ENCODE results near the gene IGFL3.
"Not testable (repeated sequence)": the region's sequence is repeated elsewhere in the genome, so short reads cannot be mapped to it uniquely, and the experiment has no call there.

The IGFL3 gene

GRCh38 chr19:46125447-46125846, 959 bp upstream of the IGFL3 start:
- no peak for DNase-seq (ENCODE audit: low read depth in 2 of 2)

- no peak for DNase-seq (ENCODE audit: low read depth in 2 of 2)
These were observed 6.4 kb downstream of the IGFL3 start for GRCh38 chr19:46118136-46118535.

GRCh38 chr19:46116121-46116520, 8.4 kb downstream of the IGFL3 start:
- no peak for DNase-seq (ENCODE audit: low read depth in 2 of 2)

GRCh38 chr19:46115396-46116106, 8.9 kb downstream of the IGFL3 start:
- no peak for DNase-seq (ENCODE audit: low read depth in 2 of 2)

- DNase-seq (ENCODE audit: low read depth in 2 of 2), result no peak
These were observed 10.8 kb downstream of the IGFL3 start for GRCh38 chr19:46113726-46114125.

- no peak for DNase-seq (ENCODE audit: low read depth in 2 of 2)
These were observed 12.0 kb downstream of the IGFL3 start for GRCh38 chr19:46112527-46112926.

- no peak for DNase-seq (ENCODE audit: low read depth in 2 of 2)
These were observed 13.1 kb downstream of the IGFL3 start for GRCh38 chr19:46111376-46111775.

GRCh38 chr19:46109876-46110275, 14.6 kb downstream of the IGFL3 start:
- no peak for DNase-seq (ENCODE audit: low read depth in 2 of 2)

GRCh38 chr19:46107371-46107770, 17.1 kb downstream of the IGFL3 start:
- DNase-seq (ENCODE audit: low read depth in 2 of 2), result no peak

- DNase-seq (ENCODE audit: low read depth in 2 of 2), result not testable (repeated sequence)
These were observed 22.2 kb downstream of the IGFL3 start for GRCh38 chr19:46102333-46102732.

GRCh38 chr19:46101293-46101692, 23.2 kb downstream of the IGFL3 start:
- no peak for DNase-seq (ENCODE audit: low read depth in 2 of 2)

GRCh38 chr19:46100344-46100743, 24.1 kb downstream of the IGFL3 start:
- no peak for DNase-seq (ENCODE audit: low read depth in 2 of 2)

- DNase-seq (ENCODE audit: low read depth in 2 of 2), result no peak
These were observed 34.0 kb downstream of the IGFL3 start for GRCh38 chr19:46090444-46090843.

GRCh38 chr19:46089432-46089831, 35.1 kb downstream of the IGFL3 start:
- no peak for DNase-seq (ENCODE audit: low read depth in 2 of 2)

- no peak for DNase-seq (ENCODE audit: low read depth in 2 of 2)
These were observed 36.4 kb downstream of the IGFL3 start for GRCh38 chr19:46088101-46088500.

- DNase-seq (ENCODE audit: low read depth in 2 of 2), result no peak
These were observed 38.6 kb downstream of the IGFL3 start for GRCh38 chr19:46085888-46086287.

- no peak for DNase-seq (ENCODE audit: low read depth in 2 of 2)
These were observed 41.8 kb downstream of the IGFL3 start for GRCh38 chr19:46082728-46083050.

- DNase-seq (ENCODE audit: low read depth in 2 of 2), result no peak
These were observed 42.4 kb downstream of the IGFL3 start for GRCh38 chr19:46081928-46082727.

- no peak for DNase-seq (ENCODE audit: low read depth in 2 of 2)
These were observed 43.9 kb downstream of the IGFL3 start for GRCh38 chr19:46080561-46080960.

- DNase-seq (ENCODE audit: low read depth in 2 of 2), result no peak
These were observed 44.9 kb downstream of the IGFL3 start for GRCh38 chr19:46079576-46079975.

- DNase-seq (ENCODE audit: low read depth in 2 of 2), result not testable (repeated sequence)
These were observed 45.7 kb downstream of the IGFL3 start for GRCh38 chr19:46078573-46079332.

GRCh38 chr19:46077815-46078167, 46.7 kb downstream of the IGFL3 start:
- DNase-seq (ENCODE audit: low read depth in 2 of 2), result no peak

Data from stimulated activated CD8-positive, alpha-beta memory T cell treated with anti-CD3 and anti-CD28 coated beads, Interleukin-2, amount 100 ng/mL, for 1 hour (primary cell).